ENCODE measurements around the gene THRAP3.

THRAP3 gene

DNA sequence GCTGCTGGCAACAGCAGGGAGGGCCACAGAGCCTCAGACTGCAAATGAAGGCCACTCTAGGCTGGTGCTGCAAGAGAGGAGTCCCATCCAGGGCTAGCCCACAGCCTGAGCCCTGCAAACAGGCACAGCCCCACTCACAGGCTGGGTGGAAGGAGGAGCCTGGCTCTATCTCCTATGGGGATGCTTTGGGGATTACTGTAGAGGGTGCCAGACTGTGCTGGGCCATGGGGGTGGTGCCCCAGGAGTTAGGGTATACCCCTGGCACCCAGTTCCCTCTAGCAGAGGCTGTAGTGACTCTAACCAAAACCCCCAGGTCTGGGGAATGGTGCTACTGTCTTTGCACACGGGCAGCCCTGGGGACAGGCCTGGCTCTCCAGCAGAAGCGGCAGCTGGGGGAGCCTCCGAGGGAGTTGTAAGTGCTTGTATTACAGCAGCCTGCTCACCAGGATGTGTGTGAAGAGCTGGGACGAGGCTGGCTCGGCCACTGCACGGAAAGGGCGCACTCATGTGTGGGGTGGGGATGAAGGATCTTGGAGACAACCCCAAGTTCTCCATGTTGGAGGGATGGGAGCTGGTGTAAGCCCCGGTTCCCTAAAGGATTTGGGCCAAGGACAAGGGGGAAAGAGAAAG, 122.6 kb downstream of the THRAP3 start:
- no peak for TF ChIP-seq EZH2 (IDR thresholded peaks at IDR 0.05; ENCODE audit: borderline replicate concordance, low read depth, low read length, severe bottlenecking)
- TF ChIP-seq, protein P1, sequence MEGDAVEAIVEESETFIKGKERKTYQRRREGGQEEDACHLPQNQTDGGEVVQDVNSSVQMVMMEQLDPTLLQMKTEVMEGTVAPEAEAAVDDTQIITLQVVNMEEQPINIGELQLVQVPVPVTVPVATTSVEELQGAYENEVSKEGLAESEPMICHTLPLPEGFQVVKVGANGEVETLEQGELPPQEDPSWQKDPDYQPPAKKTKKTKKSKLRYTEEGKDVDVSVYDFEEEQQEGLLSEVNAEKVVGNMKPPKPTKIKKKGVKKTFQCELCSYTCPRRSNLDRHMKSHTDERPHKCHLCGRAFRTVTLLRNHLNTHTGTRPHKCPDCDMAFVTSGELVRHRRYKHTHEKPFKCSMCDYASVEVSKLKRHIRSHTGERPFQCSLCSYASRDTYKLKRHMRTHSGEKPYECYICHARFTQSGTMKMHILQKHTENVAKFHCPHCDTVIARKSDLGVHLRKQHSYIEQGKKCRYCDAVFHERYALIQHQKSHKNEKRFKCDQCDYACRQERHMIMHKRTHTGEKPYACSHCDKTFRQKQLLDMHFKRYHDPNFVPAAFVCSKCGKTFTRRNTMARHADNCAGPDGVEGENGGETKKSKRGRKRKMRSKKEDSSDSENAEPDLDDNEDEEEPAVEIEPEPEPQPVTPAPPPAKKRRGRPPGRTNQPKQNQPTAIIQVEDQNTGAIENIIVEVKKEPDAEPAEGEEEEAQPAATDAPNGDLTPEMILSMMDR (IDR thresholded peaks at IDR 0.05; ENCODE audit: borderline replicate concordance, extremely low read depth, low read length, poor library complexity, severe bottlenecking): no peak
- no peaks in the 10 kb centered on the region for H3K79me2 ChIP-seq (ENCODE audit: insufficient read depth, low read length)
- ATAC-seq (ENCODE audit: insufficient read depth, low read depth) (no peak), DNase-seq (no peak)
- H3K9me3 ChIP-seq (ENCODE audit: insufficient read depth, low read length, severe bottlenecking): no peaks in the 10 kb centered on the region
- H3K4me3 ChIP-seq (ENCODE audit: low read depth in 1 of 2, low read length in 2 of 2): no peak overlapping the region
- no peaks in the 10 kb centered on the region for H3K27me3 ChIP-seq (ENCODE audit: insufficient read depth, low read length, poor library complexity)
- no peak overlapping the region for H2AFZ ChIP-seq (ENCODE audit: low read depth, low read length)
- H3K36me3 ChIP-seq (ENCODE audit: insufficient read depth, low read length): peaks cover 53% of the 10 kb centered on the region
- no peak overlapping the region for H3K9ac ChIP-seq (ENCODE audit: low read depth, low read length)
- no peak overlapping the region for H3K4me2 ChIP-seq (ENCODE audit: insufficient read depth, low read length)
- H4K20me1 ChIP-seq (ENCODE audit: insufficient read depth, low read length): peaks cover 6% of the 10 kb centered on the region; the same call in 1 of the 2 replicates
- H3K4me1 ChIP-seq (ENCODE audit: insufficient read depth, low read length): no peaks in the 10 kb centered on the region
- no peak overlapping the region for H3K27ac ChIP-seq (ENCODE audit: low read length)

DNA sequence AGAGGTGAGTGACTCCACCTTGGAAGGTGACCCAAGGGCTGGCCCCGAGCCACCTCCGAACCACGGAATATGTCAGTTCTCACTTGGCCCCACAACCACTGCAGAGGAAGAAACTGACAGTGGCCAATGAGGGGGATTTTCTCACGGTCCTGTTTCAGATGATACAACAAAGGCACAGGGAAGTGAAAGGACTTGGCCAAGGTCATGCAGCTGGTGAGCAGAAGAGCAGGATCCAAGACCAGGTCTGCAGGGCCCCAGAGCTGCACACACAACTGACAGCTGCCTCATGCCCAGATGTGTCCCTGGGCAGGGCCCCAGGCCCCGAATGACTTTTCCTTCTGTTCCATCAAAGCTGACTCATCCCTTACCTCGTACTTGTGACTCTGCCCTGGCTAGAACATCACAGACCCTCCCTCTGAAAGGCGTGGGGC, 125.0 kb downstream of the THRAP3 start:
- no peaks in the 10 kb centered on the region for H3K27me3 ChIP-seq (ENCODE audit: insufficient read depth, low read length, poor library complexity)
- TF ChIP-seq EZH2 (IDR thresholded peaks at IDR 0.05; ENCODE audit: borderline replicate concordance, low read depth, low read length, severe bottlenecking): no peak
- TF ChIP-seq, protein P1 (IDR thresholded peaks at IDR 0.05; ENCODE audit: borderline replicate concordance, extremely low read depth, low read length, poor library complexity, severe bottlenecking): no peak
- DNase-seq (no peak), ATAC-seq (ENCODE audit: insufficient read depth, low read depth) (no peak)
- H3K4me3 ChIP-seq (ENCODE audit: low read depth in 1 of 2, low read length in 2 of 2): no peak overlapping the region
- H3K36me3 ChIP-seq (ENCODE audit: insufficient read depth, low read length): peaks cover 58% of the 10 kb centered on the region
- no peaks in the 10 kb centered on the region for H3K4me1 ChIP-seq (ENCODE audit: insufficient read depth, low read length)
- H3K9me3 ChIP-seq (ENCODE audit: insufficient read depth, low read length, severe bottlenecking): no peaks in the 10 kb centered on the region
- no peak overlapping the region for H3K27ac ChIP-seq (ENCODE audit: low read length)
- H3K9ac ChIP-seq (ENCODE audit: low read depth, low read length): no peak overlapping the region
- no peak overlapping the region for H2AFZ ChIP-seq (ENCODE audit: low read depth, low read length)
- no peak overlapping the region for H3K4me2 ChIP-seq (ENCODE audit: insufficient read depth, low read length)
- H4K20me1 ChIP-seq (ENCODE audit: insufficient read depth, low read length): no peaks in the 10 kb centered on the region
- H3K79me2 ChIP-seq (ENCODE audit: insufficient read depth, low read length): no peaks in the 10 kb centered on the region

DNA sequence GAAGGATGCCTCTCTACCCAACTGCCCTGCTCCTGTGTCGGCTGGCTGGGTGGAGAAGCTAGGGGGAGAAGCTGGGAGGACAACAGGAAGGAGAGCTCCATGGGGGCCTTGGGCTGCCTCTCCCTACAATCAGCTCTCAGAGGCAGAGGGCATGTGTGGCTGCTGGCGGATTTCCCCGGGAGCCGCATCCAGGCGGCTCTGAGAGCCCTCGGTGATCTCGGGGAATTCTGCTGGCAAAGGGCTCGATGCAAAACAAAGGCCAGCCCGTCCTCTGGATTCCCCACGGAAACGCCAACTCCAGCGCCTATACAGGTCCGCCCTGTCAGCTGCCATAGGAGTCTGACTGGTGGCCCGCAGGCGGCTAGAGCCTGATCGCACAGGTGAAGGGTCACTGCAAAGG, 125.6 kb downstream of the THRAP3 start:
- no peak overlapping the region for H2AFZ ChIP-seq (ENCODE audit: low read depth, low read length)
- ATAC-seq (ENCODE audit: insufficient read depth, low read depth) (no peak), DNase-seq (no peak)
- no peaks in the 10 kb centered on the region for H3K9me3 ChIP-seq (ENCODE audit: insufficient read depth, low read length, severe bottlenecking)
- H3K9ac ChIP-seq (ENCODE audit: low read depth, low read length): no peak overlapping the region
- no peaks in the 10 kb centered on the region for H3K27me3 ChIP-seq (ENCODE audit: insufficient read depth, low read length, poor library complexity)
- no peaks in the 10 kb centered on the region for H4K20me1 ChIP-seq (ENCODE audit: insufficient read depth, low read length)
- no peaks in the 10 kb centered on the region for H3K4me1 ChIP-seq (ENCODE audit: insufficient read depth, low read length)
- H3K4me3 ChIP-seq (ENCODE audit: low read depth in 1 of 2, low read length in 2 of 2): no peak overlapping the region
- H3K36me3 ChIP-seq (ENCODE audit: insufficient read depth, low read length): peaks cover 61% of the 10 kb centered on the region
- TF ChIP-seq EZH2 (IDR thresholded peaks at IDR 0.05; ENCODE audit: borderline replicate concordance, low read depth, low read length, severe bottlenecking): no peak
- TF ChIP-seq, protein P1 (IDR thresholded peaks at IDR 0.05; ENCODE audit: borderline replicate concordance, extremely low read depth, low read length, poor library complexity, severe bottlenecking): no peak
- H3K27ac ChIP-seq (ENCODE audit: low read length): no peak overlapping the region
- H3K79me2 ChIP-seq (ENCODE audit: insufficient read depth, low read length): no peaks in the 10 kb centered on the region
- H3K4me2 ChIP-seq (ENCODE audit: insufficient read depth, low read length): no peak overlapping the region
